22Rv1 (cell line): Measurements from ENCODE around the gene SEMA5A.

Experiments
- CTCF ChIP-seq: fragments of 450-650 bp; IDR thresholded peaks from 2 replicates; pipeline ENCODE4 v1.5.1; 2017; ENCODE audit warnings: mild to moderate bottlenecking
- ZFX ChIP-seq: fragments of 450-650 bp; IDR thresholded peaks from 2 replicates; pipeline ENCODE4 v1.6.1; 2017; ENCODE audit warnings: antibody characterized with exemption, borderline replicate concordance

DNA sequence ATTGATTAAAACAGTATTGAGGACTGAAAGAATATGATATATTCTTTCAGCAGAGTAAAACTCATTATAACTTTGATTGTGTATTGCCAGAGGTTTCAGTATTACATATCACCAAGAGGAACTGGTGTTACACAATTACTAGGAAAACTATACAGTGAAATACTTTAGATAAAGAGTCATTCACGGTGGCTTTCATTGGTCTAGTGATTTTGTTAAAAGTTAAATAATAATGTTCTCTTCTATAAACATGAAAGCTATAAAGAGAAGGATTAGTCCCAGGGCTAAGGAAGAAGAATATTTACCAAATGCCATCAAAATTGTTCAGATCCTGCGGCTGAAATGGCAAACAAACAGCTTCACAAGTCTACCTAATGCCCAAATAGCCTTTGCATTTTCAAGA lies 306.2 kb downstream of the SEMA5A start:
- no peak for TF ChIP-seq CTCF
- TF ChIP-seq ZFX: no peak
